AG08395 (cell line): ENCODE results near the gene SLC9C1.
"Not testable (repeated sequence)": the region's sequence is repeated elsewhere in the genome, so short reads cannot be mapped to it uniquely, and the experiment has no call there.

Experiments
- DNase-seq: peaks from one replicate; pipeline ENCODE4 v3.0.0; 2012; ENCODE audit warnings: mixed read lengths, low spot score

The SLC9C1 gene

DNA sequence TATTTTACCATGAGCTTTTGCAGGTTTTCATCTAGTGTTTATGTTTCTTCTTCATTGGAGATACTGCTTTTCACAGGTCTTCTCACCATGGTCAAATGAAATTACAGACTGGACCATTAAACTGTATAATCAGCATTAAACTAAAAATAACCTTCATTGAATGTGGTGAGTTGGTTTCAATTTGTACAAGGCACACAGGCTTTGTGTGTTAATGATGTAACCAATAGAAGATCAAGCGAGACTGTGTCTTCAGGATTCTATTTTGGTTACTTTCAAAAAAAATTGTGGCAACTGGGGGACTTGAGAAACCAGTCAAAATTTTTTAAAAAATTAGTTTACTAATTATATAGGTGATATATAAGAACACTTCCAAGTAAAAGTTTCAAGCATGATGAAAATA, 106.7 kb downstream of the SLC9C1 start:
- DNase-seq: no peak

DNA sequence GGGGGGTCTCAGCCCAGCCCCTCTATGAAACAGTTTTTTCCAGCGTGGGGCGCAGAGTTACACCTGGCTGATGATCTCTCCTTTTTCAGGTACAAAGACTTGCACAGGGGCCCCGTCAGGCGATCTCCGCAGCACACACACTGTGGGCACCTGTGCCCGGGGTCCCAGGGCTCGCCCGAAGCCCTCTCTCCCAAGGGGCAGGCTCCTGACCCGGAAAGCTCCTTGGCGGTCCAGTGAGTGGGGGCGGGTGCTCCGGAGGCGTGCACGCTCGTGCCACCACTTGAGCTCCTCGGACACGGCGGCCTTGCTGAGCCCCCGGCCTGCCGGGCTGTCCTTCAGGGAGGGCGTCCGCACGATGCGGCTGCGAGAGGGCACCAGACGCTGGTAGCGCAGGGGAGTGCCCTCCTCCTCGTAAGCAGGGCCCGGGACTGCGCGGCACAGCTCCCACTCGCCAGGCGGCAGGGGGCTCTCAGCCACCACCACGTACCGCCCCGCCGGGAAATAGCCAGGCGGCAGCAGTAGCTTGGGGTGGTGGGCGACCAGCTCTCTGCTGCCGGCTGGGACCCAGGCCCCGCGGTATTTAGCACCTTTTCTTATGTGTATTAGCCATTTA, 108.5 kb downstream of the SLC9C1 start:
- DNase-seq: not testable (repeated sequence)

- DNase-seq: no peak
Measured at GRCh38 chr3:112175646-112176045, 118.4 kb downstream of the SLC9C1 start.

DNA sequence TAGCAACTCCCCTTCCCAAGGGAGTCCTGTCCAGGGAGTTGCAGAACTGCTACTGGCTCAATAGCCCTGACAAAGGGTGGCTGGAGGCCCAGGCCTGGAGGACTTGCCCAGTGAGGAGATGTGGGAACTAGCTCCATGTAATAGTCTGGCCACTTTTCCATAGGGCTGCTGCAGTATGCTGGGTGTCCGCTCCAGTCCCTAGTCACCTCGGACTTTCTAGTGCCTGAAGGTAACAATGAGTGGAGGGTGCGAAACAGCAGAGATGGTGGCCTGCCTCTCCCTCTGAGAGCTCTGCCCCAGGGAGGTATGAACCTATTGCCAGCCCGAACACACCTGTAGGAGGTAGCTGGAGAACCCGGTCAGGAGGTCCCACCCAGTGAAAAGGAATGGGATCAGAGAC, 119.0 kb downstream of the SLC9C1 start:
- DNase-seq: no peak

- DNase-seq: no peak
Measured at GRCh38 chr3:112171144-112171543, 122.9 kb downstream of the SLC9C1 start.

DNA sequence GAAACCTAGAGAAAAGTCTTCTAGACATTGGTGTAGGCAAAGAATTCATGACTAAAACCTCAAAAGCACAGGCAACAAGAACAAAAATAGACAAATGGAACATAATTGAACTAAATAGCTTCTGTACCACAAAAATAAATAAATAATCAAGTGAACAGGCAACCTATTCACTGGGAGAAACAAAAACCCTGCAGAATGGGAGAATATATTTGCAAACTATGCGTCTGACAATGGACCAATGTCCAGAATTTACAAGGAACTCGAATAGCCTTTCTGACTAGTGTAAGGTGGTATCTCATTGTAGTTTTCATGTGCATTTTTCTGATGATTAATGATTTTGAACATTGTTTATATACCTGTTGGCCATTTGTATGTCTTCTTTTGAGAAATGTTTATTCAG, 124.0 kb downstream of the SLC9C1 start:
- DNase-seq: no peak

DNA sequence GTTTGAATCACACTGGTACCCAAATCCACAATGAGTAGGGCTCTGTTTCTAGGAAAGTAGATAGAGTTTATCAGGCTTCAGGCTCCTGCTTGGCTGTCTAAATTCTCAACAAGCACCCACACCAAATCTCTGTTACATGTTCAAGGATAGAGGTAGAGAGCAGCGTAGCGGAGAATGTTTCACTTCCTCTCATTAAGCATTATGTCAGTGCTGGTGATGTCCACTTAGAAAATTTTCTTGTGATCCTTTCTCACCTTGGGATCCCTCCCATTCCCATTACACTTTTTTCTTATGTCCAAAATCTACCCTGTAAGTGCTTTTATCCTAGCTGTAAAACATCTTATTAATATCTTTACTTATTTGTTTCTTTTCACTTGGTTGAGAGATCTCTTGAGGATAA, 126.3 kb downstream of the SLC9C1 start:
- DNase-seq: no peak

DNA sequence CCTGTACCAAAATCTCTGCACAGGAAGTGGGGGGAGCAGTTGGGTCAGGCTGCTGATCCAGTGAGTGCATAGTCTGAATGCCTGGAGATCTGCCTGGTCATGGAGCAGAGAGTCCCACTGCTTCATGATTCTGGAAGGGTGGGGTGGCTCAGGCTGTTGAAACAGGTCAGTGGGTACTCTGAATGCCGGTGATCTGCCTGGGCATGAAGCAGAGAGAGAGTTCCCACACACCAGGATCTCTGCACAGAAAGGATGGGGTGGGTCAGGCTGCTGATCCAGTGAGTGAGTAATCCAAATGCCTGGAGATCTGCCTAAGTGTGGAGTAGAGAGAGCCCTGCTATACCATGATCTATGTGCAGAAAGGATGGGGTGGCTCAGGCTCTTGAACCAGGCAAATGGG, 144.9 kb downstream of the SLC9C1 start:
- no peak for DNase-seq

DNA sequence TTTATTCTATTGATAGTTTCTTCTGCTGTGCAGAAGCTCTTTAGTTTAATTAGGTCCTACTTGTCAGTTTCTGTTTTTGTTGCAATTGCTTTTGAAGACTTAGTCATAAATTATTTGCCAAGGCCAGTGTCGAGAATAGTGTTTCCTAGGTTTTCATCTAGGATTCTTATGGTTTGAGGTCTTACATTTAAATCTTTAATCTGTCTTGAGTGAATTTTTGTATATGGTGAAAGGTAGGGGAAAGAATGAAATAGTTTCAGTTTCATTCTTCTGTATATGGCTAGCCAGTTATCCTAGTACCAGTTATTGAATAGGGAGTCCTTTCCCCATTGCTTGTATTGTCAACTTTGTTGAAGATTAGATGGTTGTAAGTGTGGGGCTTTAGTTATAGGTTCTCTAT, 150.3 kb downstream of the SLC9C1 start:
- no peak for DNase-seq

- no peak for DNase-seq
Measured at GRCh38 chr3:112143251-112143650, 150.8 kb downstream of the SLC9C1 start.

DNA sequence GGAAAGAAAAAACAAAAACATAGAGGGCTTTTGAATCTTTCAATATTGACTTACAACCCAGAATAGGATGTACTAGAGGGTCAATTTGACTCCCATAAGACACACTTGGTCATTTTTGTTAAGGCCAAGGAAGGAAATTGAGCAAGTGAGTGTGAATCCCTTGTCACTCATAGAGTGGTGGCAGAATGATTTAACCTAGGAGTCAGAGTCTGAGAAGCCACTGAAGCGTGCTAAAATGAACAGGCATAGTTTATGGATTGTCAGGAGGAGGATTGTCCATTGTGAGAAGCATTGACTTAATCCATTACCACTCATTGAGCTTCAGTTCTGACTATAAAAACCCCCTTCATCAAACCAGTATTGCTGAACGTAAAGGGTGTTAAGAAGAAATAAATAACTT, 152.7 kb downstream of the SLC9C1 start:
- no peak for DNase-seq

DNA sequence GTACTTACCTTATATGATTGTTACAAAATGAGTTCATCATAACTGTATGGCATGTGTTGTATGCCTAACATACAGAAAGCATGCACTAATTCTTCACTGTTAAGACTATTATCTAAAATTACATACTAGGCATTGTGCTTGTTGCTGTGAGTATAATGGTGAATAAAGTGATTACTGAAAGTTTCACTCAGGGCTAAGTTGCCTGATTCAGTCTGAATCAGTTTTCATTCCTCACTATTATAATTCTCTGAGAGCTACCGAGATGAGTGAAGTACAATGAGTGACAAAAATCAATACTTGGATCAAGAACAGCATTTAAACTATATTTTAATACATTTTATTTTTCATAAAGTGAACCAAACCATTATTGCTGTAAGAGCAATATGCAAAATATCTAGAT, 153.4 kb downstream of the SLC9C1 start:
- no peak for DNase-seq

DNA sequence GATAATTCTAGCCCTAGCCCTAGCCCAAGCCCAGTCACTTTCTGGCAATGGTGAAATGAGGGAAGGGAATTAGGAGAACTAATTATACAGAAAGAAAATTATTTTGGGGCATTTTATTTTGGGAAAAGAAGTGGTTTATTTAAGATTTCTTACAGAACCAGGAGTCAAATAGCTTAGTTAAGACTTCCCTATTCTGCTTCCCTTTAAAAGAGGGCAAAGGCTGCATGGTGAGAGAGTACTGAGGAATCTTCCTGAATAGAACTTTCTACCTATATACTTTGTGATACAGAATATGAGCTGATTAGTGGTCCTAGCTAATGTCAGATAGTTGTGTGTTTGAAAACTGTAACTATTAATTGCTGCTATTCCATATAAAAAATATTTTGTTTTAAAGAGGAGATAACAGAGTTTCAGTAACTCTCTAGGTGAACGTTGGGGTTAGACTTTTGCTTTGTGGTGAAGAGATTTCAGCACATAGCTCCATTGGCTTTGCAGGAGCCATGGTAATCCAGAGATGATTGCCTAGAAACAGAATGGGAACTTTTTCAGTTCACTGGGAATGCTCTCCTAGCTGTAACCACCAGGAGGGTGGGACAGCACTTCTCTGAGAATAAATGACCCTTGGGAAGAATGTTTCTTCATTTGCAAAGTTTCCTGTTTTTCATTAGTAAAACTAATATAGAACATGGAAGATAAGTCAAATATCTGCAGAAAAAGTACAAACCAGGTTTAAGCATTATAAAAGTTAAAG, 155.6 kb downstream of the SLC9C1 start:
- no peak for DNase-seq

GRCh38 chr3:112137781-112138180, 156.2 kb downstream of the SLC9C1 start:
- no peak for DNase-seq

DNA sequence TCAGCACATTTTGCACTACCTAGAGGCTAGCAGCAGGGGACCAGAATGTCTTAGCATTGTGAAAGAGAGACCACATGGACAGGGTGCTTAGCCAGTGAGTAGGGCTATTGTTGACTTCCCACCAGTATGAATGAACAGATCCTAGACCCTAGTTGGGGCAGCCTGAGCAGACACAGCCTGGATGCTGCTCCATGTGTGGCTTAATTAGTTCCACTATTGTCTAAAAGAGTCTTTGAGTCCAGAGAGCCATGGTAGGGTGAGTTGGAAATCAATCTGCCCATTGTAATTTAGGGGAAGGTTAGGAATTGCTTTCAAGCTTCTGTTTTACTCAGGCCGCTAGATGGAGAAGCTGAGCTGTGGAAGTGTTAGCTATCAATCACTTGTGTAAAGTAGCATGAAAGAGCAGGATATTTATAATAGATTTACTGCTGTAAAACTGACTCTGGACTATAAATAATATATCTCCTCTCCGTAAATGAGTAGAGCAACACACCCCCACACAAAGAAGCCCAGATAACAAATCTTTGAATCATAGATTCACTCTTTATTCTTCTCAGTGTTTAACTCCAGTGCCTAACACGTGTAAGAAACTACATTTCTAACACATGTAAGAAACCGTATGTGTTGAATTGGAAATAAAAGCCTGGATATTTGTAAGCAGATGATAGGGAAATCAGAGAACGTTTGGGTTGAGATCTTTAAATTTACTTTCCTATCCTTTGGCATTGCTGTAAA, 156.9 kb downstream of the SLC9C1 start:
- peak; percentile 13 for DNase-seq

- no peak for DNase-seq
Measured at GRCh38 chr3:112136046-112136445, 158.0 kb downstream of the SLC9C1 start.

DNA sequence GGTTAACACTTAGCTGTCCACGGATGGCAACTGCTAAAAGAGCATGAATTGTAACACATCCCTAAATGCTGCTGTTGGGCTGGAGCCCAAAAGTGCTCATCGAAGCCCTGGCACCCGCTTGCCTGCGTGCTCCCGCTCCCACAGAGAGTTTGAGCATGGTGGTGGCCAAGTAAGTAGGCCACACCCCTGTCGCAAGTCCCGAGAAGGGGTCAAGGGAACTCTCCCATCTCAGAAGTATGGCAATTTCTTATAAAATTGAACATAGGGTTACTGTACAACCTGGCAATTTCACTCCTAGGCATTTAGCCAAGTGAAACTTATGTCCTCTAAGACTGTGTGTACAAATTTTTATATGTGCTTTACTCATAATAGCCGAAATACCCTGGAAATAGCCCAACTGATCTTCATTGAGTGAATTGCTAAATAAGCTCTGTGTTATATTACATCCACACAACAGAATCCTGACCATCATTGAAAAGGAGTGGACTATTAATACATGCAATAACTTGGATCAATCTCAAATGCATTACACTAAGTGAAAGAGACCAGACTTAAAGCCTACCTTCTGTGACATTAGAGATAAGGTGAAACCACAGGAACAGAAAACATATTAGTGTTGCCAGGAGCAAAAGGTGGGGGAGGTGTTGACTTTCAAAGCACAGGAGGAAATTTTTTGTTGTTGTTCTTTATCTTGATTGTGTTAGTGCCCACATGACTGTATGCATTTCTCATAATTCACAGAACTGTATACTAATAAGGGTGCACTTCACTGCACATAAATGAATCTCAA, 159.5 kb downstream of the SLC9C1 start:
- no peak for DNase-seq

GRCh38 chr3:112133626-112134334, 160.2 kb downstream of the SLC9C1 start:
- DNase-seq: no peak

GRCh38 chr3:112132975-112133448, 161.0 kb downstream of the SLC9C1 start, which contains the start of gene GCSAM:
Gene GCSAM, minus strand, starts transcription at chr3:112133248. Its CDS starts 128 bp downstream, at chr3:112133120.
- DNase-seq: no peak

DNA sequence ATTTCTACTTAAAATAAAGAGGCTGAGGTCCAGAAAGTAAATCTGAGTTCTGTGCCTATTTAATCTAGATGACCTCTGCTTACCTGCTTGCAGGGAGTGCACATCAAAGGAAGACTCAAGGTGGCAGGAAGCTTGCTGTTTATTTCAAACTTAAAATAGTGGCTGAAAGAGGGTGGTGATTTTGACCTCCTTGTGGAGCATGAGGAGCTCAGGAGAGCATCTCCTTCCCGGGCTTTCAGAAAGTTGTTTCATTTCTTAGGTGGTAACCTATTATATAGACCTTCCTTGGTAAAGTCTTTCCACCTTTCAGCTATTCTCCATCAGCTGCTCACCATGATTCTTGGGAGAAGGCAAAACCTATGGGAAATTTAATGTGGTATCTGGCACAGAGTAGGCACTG, 161.5 kb downstream of the SLC9C1 start:
- DNase-seq: no peak

DNA sequence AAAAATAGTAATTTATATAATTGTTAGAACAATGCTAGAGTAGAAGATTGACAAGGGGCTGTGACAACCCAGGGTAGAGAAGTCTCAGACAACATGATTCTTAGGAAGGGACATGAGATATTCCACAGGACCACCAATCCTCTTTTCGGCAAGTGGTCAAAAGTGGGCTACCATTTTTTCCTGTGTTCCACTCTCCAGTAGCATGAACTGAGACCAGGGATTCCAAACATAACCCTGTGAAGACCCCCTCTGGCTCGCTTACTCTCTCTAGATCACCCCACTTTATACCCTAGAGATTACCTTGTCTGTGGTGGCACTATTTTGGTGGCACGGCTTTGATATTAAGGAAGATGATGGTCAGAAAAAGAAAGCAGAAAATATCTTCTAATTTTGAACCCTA, 161.9 kb downstream of the SLC9C1 start:
- no peak for DNase-seq

DNA sequence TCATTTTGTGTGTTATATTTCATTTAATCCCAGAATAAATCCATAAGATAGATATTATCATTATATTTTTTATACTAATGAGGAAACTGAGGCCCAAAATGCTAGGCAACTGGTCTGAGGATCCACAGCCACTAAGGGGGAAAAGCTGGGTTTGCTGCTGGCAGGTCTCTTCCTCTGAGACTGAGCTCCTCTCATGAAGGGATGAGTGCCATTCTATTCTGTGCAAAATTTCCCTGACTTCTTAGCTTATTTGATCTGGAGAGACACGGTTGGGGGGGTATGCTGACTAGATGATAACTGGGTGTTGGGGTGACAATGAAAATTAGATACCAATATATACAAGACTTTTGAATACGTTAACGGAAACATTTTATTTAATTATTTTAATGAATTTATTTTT, 162.9 kb downstream of the SLC9C1 start:
- no peak for DNase-seq
